ENCODE data around the gene AURKA. TPM values are rescaled to one million over a fixed set of nuclear protein-coding genes. Genes with fewer than 3 reads are reported as not detected.

The AURKA gene
- total and polyA plus RNA-seq, 9 of the 15 experiments (the other 6 are each of a cell fraction or from before 2014, with no cell fraction given) = 72.7 to 162 (median 113) TPM

DNA sequence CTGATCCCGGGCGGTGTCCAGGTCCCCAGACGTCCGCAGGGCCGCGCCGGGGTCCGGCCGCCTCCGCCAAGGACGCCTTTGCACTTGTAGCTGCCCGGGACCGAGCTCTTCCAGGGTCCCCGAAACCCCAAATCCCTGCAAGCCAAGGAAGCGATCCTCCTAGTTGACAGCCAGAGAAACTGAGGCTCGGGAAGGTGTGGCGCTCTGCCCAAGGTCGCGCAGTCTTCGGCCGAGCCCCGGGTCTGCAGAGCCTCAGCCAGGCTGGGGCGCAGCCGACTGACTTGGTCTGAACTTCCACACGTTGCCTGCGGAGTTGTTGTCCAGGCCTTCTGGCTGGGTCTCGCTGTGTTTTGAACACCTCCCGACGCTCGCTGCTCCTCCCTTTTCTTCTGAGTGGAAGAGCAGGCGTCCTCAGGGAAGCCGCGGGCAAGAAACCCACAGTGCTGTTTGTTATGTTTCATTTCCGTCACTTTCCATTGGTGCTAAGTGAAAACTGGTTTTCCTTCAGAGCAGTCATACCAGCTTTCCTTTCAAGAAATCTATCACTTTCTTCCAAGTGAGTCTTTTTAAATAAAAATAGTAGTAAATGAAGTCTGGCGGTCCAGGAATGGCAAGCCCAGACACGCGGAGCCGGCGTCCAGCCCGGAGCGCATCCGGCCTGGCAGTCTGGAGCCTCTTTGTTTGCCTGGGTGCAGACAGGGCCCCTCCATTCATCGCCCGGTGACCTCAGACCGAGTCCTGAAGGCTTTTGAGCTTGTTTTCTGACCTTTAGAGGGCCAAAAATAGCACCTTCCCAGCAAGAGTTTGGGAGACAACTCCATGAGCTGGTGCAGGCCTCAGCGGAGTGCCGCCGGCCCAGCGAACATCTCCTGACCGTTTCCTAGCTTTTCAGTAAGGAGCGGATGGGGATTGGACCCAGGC is 32.5 kb downstream of the AURKA start (continued):
- TF ChIP-seq ZBTB12 (CRISPR knock-in tag; IDR thresholded peaks at IDR 0.05) = no peak
- TF ChIP-seq ATF2 (CRISPR knock-in tag; IDR thresholded peaks at IDR 0.05) = no peak
- TF ChIP-seq CEBPB (tag; IDR thresholded peaks at IDR 0.05) = no peak
- TF ChIP-seq, protein P1, sequence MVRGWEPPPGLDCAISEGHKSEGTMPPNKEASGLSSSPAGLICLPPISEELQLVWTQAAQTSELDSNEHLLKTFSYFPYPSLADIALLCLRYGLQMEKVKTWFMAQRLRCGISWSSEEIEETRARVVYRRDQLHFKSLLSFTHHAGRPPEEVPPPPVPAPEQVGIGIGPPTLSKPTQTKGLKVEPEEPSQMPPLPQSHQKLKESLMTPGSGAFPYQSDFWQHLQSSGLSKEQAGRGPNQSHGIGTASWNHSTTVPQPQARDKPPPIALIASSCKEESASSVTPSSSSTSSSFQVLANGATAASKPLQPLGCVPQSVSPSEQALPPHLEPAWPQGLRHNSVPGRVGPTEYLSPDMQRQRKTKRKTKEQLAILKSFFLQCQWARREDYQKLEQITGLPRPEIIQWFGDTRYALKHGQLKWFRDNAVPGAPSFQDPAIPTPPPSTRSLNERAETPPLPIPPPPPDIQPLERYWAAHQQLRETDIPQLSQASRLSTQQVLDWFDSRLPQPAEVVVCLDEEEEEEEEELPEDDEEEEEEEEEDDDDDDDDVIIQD (CRISPR knock-in tag; IDR thresholded peaks at IDR 0.05) = no peak
- peak; percentile 87 for TF ChIP-seq CHD1 (IDR thresholded peaks at IDR 0.05; ENCODE audit: low read length)
- 0 out of 2 replicates have a peak, but pooled peaks have one; percentile 21 for TF ChIP-seq ETV5 (CRISPR knock-in tag; IDR thresholded peaks at IDR 0.05; ENCODE audit: low read depth)
- TF ChIP-seq ZNF263 (CRISPR knock-in tag; IDR thresholded peaks at IDR 0.05; ENCODE audit: borderline replicate concordance) = no peak
- no peak for TF ChIP-seq MAZ (CRISPR knock-in tag; conservative IDR thresholded peaks at IDR 0.05 in 1 of 2, IDR thresholded peaks at IDR 0.05 in 1 of 2)
- no peak for TF ChIP-seq TBP (optimal IDR thresholded peaks at IDR 0.05; ENCODE audit: low read depth, low read length)
- TF ChIP-seq, protein P2, sequence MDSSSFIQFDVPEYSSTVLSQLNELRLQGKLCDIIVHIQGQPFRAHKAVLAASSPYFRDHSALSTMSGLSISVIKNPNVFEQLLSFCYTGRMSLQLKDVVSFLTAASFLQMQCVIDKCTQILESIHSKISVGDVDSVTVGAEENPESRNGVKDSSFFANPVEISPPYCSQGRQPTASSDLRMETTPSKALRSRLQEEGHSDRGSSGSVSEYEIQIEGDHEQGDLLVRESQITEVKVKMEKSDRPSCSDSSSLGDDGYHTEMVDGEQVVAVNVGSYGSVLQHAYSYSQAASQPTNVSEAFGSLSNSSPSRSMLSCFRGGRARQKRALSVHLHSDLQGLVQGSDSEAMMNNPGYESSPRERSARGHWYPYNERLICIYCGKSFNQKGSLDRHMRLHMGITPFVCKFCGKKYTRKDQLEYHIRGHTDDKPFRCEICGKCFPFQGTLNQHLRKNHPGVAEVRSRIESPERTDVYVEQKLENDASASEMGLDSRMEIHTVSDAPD (CRISPR knock-in tag; IDR thresholded peaks at IDR 0.05) = no peak
- TF ChIP-seq MAFG (tag; conservative IDR thresholded peaks at IDR 0.05) = no peak
- TF ChIP-seq FOXK1 (CRISPR knock-in tag; IDR thresholded peaks at IDR 0.05; ENCODE audit: borderline replicate concordance) = no peak
- TF ChIP-seq, protein P3, sequence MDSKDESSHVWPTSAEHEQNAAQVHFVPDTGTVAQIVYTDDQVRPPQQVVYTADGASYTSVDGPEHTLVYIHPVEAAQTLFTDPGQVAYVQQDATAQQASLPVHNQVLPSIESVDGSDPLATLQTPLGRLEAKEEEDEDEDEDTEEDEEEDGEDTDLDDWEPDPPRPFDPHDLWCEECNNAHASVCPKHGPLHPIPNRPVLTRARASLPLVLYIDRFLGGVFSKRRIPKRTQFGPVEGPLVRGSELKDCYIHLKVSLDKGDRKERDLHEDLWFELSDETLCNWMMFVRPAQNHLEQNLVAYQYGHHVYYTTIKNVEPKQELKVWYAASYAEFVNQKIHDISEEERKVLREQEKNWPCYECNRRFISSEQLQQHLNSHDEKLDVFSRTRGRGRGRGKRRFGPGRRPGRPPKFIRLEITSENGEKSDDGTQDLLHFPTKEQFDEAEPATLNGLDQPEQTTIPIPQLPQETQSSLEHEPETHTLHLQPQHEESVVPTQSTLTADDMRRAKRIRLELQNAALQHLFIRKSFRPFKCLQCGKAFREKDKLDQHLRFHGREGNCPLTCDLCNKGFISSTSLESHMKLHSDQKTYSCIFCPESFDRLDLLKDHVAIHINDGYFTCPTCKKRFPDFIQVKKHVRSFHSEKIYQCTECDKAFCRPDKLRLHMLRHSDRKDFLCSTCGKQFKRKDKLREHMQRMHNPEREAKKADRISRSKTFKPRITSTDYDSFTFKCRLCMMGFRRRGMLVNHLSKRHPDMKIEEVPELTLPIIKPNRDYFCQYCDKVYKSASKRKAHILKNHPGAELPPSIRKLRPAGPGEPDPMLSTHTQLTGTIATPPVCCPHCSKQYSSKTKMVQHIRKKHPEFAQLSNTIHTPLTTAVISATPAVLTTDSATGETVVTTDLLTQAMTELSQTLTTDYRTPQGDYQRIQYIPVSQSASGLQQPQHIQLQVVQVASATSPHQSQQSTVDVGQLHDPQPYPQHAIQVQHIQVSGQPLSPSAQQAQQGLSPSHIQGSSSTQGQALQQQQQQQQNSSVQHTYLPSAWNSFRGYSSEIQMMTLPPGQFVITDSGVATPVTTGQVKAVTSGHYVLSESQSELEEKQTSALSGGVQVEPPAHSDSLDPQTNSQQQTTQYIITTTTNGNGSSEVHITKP (IDR thresholded peaks at IDR 0.05; ENCODE audit: partially characterized antibody) = no peak
- peak; percentile 58 for TF ChIP-seq SAP30 (IDR thresholded peaks at IDR 0.05; ENCODE audit: borderline replicate concordance, insufficient read depth, low read depth, low read length, poor library complexity, severe bottlenecking)
- TF ChIP-seq ZFX (CRISPR knock-in tag; IDR thresholded peaks at IDR 0.05) = peak; percentile 78
- no peak for TF ChIP-seq NR2F6 (CRISPR knock-in tag; IDR thresholded peaks at IDR 0.05)
- no peak for TF ChIP-seq GTF2A2 (tag; IDR thresholded peaks at IDR 0.05)

All from K562 (cell line).